GM23338 (cell line): ENCODE measurements around the gene TMEM87B. TPM values are rescaled to one million over a fixed set of nuclear protein-coding genes. Genes with fewer than 3 reads are reported as not detected.

Experiments
- ATAC-seq: fragments of 200-7000 bp; cut with Tn5 transposase; 3 replicates; pipeline ENCODE4 v1.9.1; 2020
- DNase-seq: peaks from one replicate; pipeline ENCODE4 v3.0.0-alpha.2; 2015; ENCODE audit warnings: low spot score
- H2AFZ ChIP-seq: fragments of 200-600 bp; sonication (generic); 2 replicates; pipeline ENCODE4 v1.8.0; 2016; ENCODE audit warnings: antibody characterized with exemption, mild to moderate bottlenecking, moderate library complexity
- H3F3A ChIP-seq: fragments of 200-600 bp; sonication (generic); replicated peaks from 2 replicates; pipeline ENCODE4 v1.8.0; 2017; ENCODE audit warnings: antibody characterized with exemption, mixed run types, low read depth
- H3K27ac ChIP-seq: fragments of 200-600 bp; sonication (generic); 2 replicates; pipeline ENCODE4 v1.6.1; 2016; ENCODE audit warnings: low read depth
- H3K27me3 ChIP-seq: fragments of 200-600 bp; sonication (generic); 2 replicates; pipeline ENCODE4 v1.8.0; 2016; ENCODE audit warnings: mild to moderate bottlenecking, mixed run types, moderate library complexity; ENCODE audit not compliant: insufficient read depth
- H3K36me3 ChIP-seq: fragments of 200-600 bp; sonication (generic); 2 replicates; pipeline ENCODE4 v1.8.0; 2016; ENCODE audit warnings: mild to moderate bottlenecking; ENCODE audit not compliant: insufficient read depth
- H3K4me1 ChIP-seq: fragments of 200-600 bp; sonication (generic); 2 replicates; pipeline ENCODE4 v1.8.0; 2016; ENCODE audit warnings: mild to moderate bottlenecking, moderate library complexity; ENCODE audit not compliant: insufficient read depth
- H3K4me2 ChIP-seq: fragments of 200-600 bp; sonication (generic); 2 replicates; pipeline ENCODE4 v1.7.1; 2017; ENCODE audit warnings: mixed run types
- H3K4me3 ChIP-seq: fragments of 200-600 bp; sonication (generic); 2 replicates; pipeline ENCODE4 v1.6.1; 2016; ENCODE audit warnings: mixed run types
- H3K79me2 ChIP-seq: fragments of 200-600 bp; sonication (generic); replicated peaks from 2 replicates; pipeline ENCODE4 v1.8.0; 2017; ENCODE audit warnings: mild to moderate bottlenecking; ENCODE audit not compliant: insufficient read depth
- H3K9me2 ChIP-seq: fragments of 200-600 bp; sonication (generic); 2 replicates; pipeline ENCODE4 v1.8.0; 2017; ENCODE audit not compliant: insufficient read depth
- H4K20me1 ChIP-seq: fragments of 200-600 bp; sonication (generic); replicated peaks from 2 replicates; pipeline ENCODE4 v1.8.0; 2017; ENCODE audit warnings: mild to moderate bottlenecking; ENCODE audit not compliant: insufficient read depth
- H3K27ac Mint-ChIP-seq: 2 replicates; pipeline ENCODE4 v1.8.0; 2020; ENCODE audit warnings: inconsistent platforms, mild to moderate bottlenecking, moderate library complexity, mixed read lengths
- H3K27me3 Mint-ChIP-seq: 3 replicates; pipeline ENCODE4 v1.8.0; 2022; ENCODE audit warnings: low read depth, mild to moderate bottlenecking, moderate library complexity, mixed read lengths, inconsistent platforms; ENCODE audit not compliant: insufficient read depth, poor library complexity
- H3K36me3 Mint-ChIP-seq: 3 replicates; pipeline ENCODE4 v1.8.0; 2021; ENCODE audit warnings: low read depth, mild to moderate bottlenecking, inconsistent platforms, moderate library complexity, mixed read lengths
- H3K4me1 Mint-ChIP-seq: 3 replicates; pipeline ENCODE4 v1.8.0; 2020; ENCODE audit warnings: mild to moderate bottlenecking, inconsistent platforms, mixed read lengths
- H3K4me3 Mint-ChIP-seq: 3 replicates; pipeline ENCODE4 v1.8.0; 2021; ENCODE audit warnings: moderate library complexity, mild to moderate bottlenecking, inconsistent platforms, mixed read lengths
- H3K9me3 Mint-ChIP-seq: 3 replicates; pipeline ENCODE4 v1.8.0; 2020; ENCODE audit warnings: moderate library complexity, mild to moderate bottlenecking, inconsistent platforms, mixed read lengths
- CTCF ChIP-seq, 2 experiments: fragments of 200-600 bp in 1 of 2; sonication (generic) in 1 of 2; conservative IDR thresholded peaks; 2 replicates each; pipeline versions ENCODE4 v1.5.1 to v1.6.1; 2016 to 2017; ENCODE audit warnings: antibody characterized with exemption in 2 of 2, low read depth in 2 of 2, mild to moderate bottlenecking in 2 of 2, moderate library complexity in 1 of 2
- ETS1 ChIP-seq: IDR thresholded peaks from 2 replicates; pipeline ENCODE4 v1.6.1; 2016; ENCODE audit warnings: antibody characterized with exemption
- EZH2 ChIP-seq: fragments of 200-600 bp; sonication (generic); IDR thresholded peaks from one replicate; pipeline ENCODE4 v1.8.0; 2017; ENCODE audit warnings: antibody characterized with exemption, mild to moderate bottlenecking, low read depth; ENCODE audit not compliant: unreplicated experiment
- EZH2phosphoT487 ChIP-seq: fragments of 200-600 bp; sonication (generic); IDR thresholded peaks from one replicate; pipeline ENCODE4 v1.8.1; 2018; ENCODE audit warnings: antibody characterized with exemption; ENCODE audit not compliant: unreplicated experiment
- JUNB ChIP-seq: IDR thresholded peaks from one replicate; pipeline ENCODE4 v1.6.1; 2016; ENCODE audit warnings: antibody characterized with exemption; ENCODE audit not compliant: unreplicated experiment
- NANOG ChIP-seq: IDR thresholded peaks from 2 replicates; pipeline ENCODE4 v1.6.1; 2016; ENCODE audit warnings: antibody characterized with exemption, borderline replicate concordance
- STAT1 ChIP-seq: IDR thresholded peaks from one replicate; pipeline ENCODE4 v1.6.1; 2016; ENCODE audit warnings: antibody characterized with exemption; ENCODE audit not compliant: unreplicated experiment
- ZNF114 ChIP-seq: fragments of 250-450 bp; sonication (Bioruptor Pico); IDR thresholded peaks from 2 replicates; pipeline ENCODE4 v1.5.0; 2020; ENCODE audit warnings: mild to moderate bottlenecking, moderate library complexity
- polyA plus RNA-seq: library from polyadenylated mRNA; unstranded; fragments of >200 nt; fragmentation: Nextera tagmentation; extraction: Ambion mirVana; gene quantifications from 2 replicates; pipeline ENCODE4 v1.2.1, GENCODE V29; 2016
- total RNA-seq: library from RNA; depleted of rRNA; stranded (reverse); fragments of >200 nt; shearing (Covaris generic); gene quantifications from 2 replicates; pipeline ENCODE4 v1.2.3, GENCODE V29; 2014
- TF ChIP-seq, protein P1 (sequence below): fragments of 250-450 bp; sonication (Bioruptor Pico); IDR thresholded peaks from 2 replicates; pipeline ENCODE4 v1.5.0; 2020; ENCODE audit warnings: mild to moderate bottlenecking, moderate library complexity

TMEM87B gene
- total and polyA plus RNA-seq, 2 experiments from 2014 or later, result 7.0 to 15.4 TPM

DNA sequence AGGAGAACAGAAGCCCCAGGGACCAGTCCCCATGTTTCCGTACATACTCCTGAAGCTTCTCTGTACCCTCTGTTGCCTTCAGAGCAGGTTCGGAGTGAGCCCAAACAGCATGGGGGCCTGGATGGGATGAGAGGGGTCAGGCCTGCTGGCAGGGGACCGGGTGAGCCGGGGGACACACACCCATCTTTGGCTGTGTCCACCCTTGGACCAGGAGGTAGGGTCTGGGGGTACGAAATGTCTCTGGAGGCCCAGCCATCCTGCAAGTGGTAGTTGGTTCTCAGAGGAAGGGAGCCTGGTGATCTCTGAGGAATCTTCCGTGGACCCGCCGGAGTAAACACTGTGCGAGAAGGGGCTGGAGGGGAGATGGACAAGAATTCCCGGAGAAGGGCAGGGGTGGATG is 98.4 kb downstream of the TMEM87B start (continued):
- TF ChIP-seq, protein P1, sequence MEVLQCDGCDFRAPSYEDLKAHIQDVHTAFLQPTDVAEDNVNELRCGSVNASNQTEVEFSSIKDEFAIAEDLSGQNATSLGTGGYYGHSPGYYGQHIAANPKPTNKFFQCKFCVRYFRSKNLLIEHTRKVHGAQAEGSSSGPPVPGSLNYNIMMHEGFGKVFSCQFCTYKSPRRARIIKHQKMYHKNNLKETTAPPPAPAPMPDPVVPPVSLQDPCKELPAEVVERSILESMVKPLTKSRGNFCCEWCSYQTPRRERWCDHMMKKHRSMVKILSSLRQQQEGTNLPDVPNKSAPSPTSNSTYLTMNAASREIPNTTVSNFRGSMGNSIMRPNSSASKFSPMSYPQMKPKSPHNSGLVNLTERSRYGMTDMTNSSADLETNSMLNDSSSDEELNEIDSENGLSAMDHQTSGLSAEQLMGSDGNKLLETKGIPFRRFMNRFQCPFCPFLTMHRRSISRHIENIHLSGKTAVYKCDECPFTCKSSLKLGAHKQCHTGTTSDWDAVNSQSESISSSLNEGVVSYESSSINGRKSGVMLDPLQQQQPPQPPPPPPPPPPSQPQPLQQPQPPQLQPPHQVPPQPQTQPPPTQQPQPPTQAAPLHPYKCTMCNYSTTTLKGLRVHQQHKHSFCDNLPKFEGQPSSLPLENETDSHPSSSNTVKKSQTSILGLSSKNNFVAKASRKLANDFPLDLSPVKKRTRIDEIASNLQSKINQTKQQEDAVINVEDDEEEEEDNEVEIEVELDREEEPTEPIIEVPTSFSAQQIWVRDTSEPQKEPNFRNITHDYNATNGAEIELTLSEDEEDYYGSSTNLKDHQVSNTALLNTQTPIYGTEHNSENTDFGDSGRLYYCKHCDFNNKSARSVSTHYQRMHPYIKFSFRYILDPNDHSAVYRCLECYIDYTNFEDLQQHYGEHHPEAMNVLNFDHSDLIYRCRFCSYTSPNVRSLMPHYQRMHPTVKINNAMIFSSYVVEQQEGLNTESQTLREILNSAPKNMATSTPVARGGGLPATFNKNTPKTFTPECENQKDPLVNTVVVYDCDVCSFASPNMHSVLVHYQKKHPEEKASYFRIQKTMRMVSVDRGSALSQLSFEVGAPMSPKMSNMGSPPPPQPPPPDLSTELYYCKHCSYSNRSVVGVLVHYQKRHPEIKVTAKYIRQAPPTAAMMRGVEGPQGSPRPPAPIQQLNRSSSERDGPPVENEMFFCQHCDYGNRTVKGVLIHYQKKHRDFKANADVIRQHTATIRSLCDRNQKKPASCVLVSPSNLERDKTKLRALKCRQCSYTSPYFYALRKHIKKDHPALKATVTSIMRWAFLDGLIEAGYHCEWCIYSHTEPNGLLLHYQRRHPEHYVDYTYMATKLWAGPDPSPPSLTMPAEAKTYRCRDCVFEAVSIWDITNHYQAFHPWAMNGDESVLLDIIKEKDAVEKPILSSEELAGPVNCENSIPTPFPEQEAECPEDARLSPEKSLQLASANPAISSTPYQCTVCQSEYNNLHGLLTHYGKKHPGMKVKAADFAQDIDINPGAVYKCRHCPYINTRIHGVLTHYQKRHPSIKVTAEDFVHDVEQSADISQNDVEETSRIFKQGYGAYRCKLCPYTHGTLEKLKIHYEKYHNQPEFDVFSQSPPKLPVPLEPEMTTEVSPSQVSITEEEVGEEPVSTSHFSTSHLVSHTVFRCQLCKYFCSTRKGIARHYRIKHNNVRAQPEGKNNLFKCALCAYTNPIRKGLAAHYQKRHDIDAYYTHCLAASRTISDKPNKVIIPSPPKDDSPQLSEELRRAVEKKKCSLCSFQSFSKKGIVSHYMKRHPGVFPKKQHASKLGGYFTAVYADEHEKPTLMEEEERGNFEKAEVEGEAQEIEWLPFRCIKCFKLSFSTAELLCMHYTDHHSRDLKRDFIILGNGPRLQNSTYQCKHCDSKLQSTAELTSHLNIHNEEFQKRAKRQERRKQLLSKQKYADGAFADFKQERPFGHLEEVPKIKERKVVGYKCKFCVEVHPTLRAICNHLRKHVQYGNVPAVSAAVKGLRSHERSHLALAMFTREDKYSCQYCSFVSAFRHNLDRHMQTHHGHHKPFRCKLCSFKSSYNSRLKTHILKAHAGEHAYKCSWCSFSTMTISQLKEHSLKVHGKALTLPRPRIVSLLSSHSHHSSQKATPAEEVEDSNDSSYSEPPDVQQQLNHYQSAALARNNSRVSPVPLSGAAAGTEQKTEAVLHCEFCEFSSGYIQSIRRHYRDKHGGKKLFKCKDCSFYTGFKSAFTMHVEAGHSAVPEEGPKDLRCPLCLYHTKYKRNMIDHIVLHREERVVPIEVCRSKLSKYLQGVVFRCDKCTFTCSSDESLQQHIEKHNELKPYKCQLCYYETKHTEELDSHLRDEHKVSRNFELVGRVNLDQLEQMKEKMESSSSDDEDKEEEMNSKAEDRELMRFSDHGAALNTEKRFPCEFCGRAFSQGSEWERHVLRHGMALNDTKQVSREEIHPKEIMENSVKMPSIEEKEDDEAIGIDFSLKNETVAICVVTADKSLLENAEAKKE (CRISPR knock-in tag), result no peak

DNA sequence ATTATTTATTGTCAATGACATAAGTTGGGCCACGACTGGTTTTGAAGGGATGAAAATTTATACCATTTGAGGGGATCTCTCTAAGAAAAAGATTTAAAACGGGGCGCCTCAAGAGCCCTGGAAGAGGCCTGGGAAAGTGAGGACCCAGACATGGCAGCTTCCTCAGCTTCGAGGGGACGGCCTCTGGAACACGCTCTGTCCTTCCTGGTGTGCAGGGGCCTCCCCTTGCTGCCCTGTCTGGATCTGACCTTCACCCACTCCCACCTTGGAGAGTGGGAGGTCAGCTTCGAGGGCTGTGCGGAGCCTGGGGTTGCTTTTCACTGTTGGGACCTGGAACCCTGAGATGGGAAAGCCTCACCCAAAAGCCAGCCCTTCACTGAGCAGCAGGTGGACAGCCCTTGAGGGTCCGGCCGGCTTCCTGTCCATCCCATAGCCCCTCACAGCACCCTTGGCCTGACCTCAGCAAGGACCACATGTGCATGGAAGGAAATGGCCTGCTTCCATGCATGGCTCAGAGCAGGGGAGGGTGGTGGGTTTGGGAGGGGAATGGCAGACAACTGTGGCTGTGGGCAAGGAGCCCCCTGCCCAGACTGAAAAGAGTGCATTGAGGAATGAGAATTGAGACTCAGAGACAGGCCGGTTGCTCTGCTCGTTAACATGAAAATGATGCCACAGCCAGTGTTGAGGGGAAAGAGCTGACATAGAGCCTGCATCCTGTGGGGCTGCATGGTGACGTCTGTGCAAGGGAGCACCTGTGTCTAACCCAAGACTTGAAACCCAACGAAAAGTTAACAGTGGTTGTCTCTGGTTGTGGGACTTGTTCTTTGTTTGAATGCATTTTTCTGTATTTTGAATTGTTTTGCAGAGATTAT is 99.4 kb downstream of the TMEM87B start:
- TF ChIP-seq ZNF114 (CRISPR knock-in tag) (no peak), JUNB (no peak), ETS1 (no peak), NANOG (no peak), EZH2phosphoT487 (no peak), STAT1 (no peak), CTCF (conservative IDR thresholded peaks at IDR 0.05; ENCODE audit: low read depth in 2 of 2) (no peak), EZH2 (no peak)
- no peak overlapping the region for H3K27ac ChIP-seq
- H3K36me3 ChIP-seq, result no peaks in the 10 kb centered on the region
- Mint-ChIP-seq H3K4me3 (no peak overlapping the region), H3K4me1 (peaks cover 22% of the 10 kb centered on the region), H3K9me3 (no peaks in the 10 kb centered on the region), H3K27ac (no peak overlapping the region), H3K36me3 (no peaks in the 10 kb centered on the region), H3K27me3 (peaks cover 2% of the 10 kb centered on the region)
- H3K4me1 ChIP-seq, result no peaks in the 10 kb centered on the region
- H3K4me3 ChIP-seq, result no peak overlapping the region
- H3K9me2 ChIP-seq, result no peaks in the 10 kb centered on the region
- ATAC-seq, result peak; percentile 56
- H3K27me3 ChIP-seq, result no peaks in the 10 kb centered on the region
- no peak overlapping the region for H2AFZ ChIP-seq
- H3K79me2 ChIP-seq, result no peaks in the 10 kb centered on the region
- no peaks in the 10 kb centered on the region for H3F3A ChIP-seq
- no peak for DNase-seq
- H4K20me1 ChIP-seq, result no peaks in the 10 kb centered on the region
- H3K4me2 ChIP-seq, result no peak overlapping the region
